ENCODE measurements around the gene HNRNPH1.
"Not testable (repeated sequence)": the region's sequence is repeated elsewhere in the genome, so short reads cannot be mapped to it uniquely, and the experiment has no call there.

HNRNPH1 gene

GRCh38 chr5:179623003-179623905 is at the start of gene HNRNPH1:
HNRNPH1 (minus strand) TSS chr5:179623671; CDS start chr5:179623133, 538 bp downstream.
- peak; percentile 97 to 99 (median 97) for DNase-seq (ENCODE audit: low read depth in 2 of 3, low spot score in 1 of 3)

- DNase-seq (ENCODE audit: low read depth in 2 of 3, low spot score in 1 of 3), result peak in 2 of 3 donors; percentile 18 to 24
Measured at GRCh38 chr5:179668391-179668790, 44.9 kb upstream of the HNRNPH1 start.

- DNase-seq (ENCODE audit: low read depth in 2 of 3, low spot score in 1 of 3), result not testable (repeated sequence)
Measured at GRCh38 chr5:179661647-179662046, 38.2 kb upstream of the HNRNPH1 start.

GRCh38 chr5:179658179-179658856 is 34.8 kb upstream of the HNRNPH1 start:
- not testable (repeated sequence) for DNase-seq (ENCODE audit: low read depth in 2 of 3, low spot score in 1 of 3)

- not testable (repeated sequence) for DNase-seq (ENCODE audit: low read depth in 2 of 3, low spot score in 1 of 3)
Measured at GRCh38 chr5:179657302-179658178, 34.1 kb upstream of the HNRNPH1 start.

GRCh38 chr5:179653135-179653534 is 29.7 kb upstream of the HNRNPH1 start:
- not testable (repeated sequence) for DNase-seq (ENCODE audit: low read depth in 2 of 3, low spot score in 1 of 3)

GRCh38 chr5:179650245-179650644 is 26.8 kb upstream of the HNRNPH1 start:
- DNase-seq (ENCODE audit: low read depth in 2 of 3, low spot score in 1 of 3), result not testable (repeated sequence)

GRCh38 chr5:179649166-179649703 is 25.8 kb upstream of the HNRNPH1 start:
- DNase-seq (ENCODE audit: low read depth in 2 of 3, low spot score in 1 of 3), result not testable (repeated sequence)

GRCh38 chr5:179648410-179648809 is 24.9 kb upstream of the HNRNPH1 start:
- DNase-seq (ENCODE audit: low read depth in 2 of 3, low spot score in 1 of 3), result no peak

GRCh38 chr5:179644766-179645165 is 21.3 kb upstream of the HNRNPH1 start:
- DNase-seq (ENCODE audit: low read depth in 2 of 3, low spot score in 1 of 3), result not testable (repeated sequence)

GRCh38 chr5:179643141-179643920 is 19.9 kb upstream of the HNRNPH1 start:
- DNase-seq (ENCODE audit: low read depth in 2 of 3, low spot score in 1 of 3), result not testable (repeated sequence)

GRCh38 chr5:179642626-179643025 is 19.2 kb upstream of the HNRNPH1 start:
- DNase-seq (ENCODE audit: low read depth in 2 of 3, low spot score in 1 of 3), result not testable (repeated sequence)

GRCh38 chr5:179641745-179642144 is 18.3 kb upstream of the HNRNPH1 start:
- DNase-seq (ENCODE audit: low read depth in 2 of 3, low spot score in 1 of 3), result not testable (repeated sequence)

- not testable (repeated sequence) for DNase-seq (ENCODE audit: low read depth in 2 of 3, low spot score in 1 of 3)
Measured at GRCh38 chr5:179639296-179639695, 15.8 kb upstream of the HNRNPH1 start.

GRCh38 chr5:179634370-179635172 is 11.1 kb upstream of the HNRNPH1 start:
- DNase-seq (ENCODE audit: low read depth in 2 of 3, low spot score in 1 of 3), result not testable (repeated sequence)

- not testable (repeated sequence) for DNase-seq (ENCODE audit: low read depth in 2 of 3, low spot score in 1 of 3)
Measured at GRCh38 chr5:179633501-179634369, 10.3 kb upstream of the HNRNPH1 start.

GRCh38 chr5:179624841-179625271 is 1.4 kb upstream of the HNRNPH1 start:
- no peak for DNase-seq (ENCODE audit: low read depth in 2 of 3, low spot score in 1 of 3)

Measured in stimulated activated CD4-positive, alpha-beta T cell treated with anti-CD3 and anti-CD28 coated beads, Interleukin-12 subunit alpha, Interleukin-12 subunit beta, amount 100 ng/mL, for 48 hours (primary cell).